Lower lobe of right lung (tissue), 2 donors: Measurements from ENCODE around the gene SLC1A1. TPM values are rescaled to one million over a fixed set of nuclear protein-coding genes. Genes with fewer than 3 reads are reported as not detected.

Experiments used
- ATAC-seq, 2 donors: fragments of 200-7000 bp; cut with Tn5 transposase; one replicate each; pipeline ENCODE4 v1.9.1; 2020 to 2022; ENCODE audit warnings: mild to moderate bottlenecking in 2 of 2, moderate library complexity in 2 of 2
- DNase-seq: peaks from one replicate; pipeline ENCODE4 v3.0.0-alpha.2; 2020
- H3K27ac ChIP-seq: fragments of 200-600 bp; one replicate; pipeline ENCODE4 v1.8.0; 2022
- H3K27me3 ChIP-seq: fragments of 200-600 bp; one replicate; pipeline ENCODE4 v1.8.0; 2022; ENCODE audit warnings: low read depth
- H3K36me3 ChIP-seq: fragments of 200-600 bp; one replicate; pipeline ENCODE4 v1.8.0; 2022; ENCODE audit warnings: mild to moderate bottlenecking
- H3K4me1 ChIP-seq: fragments of 200-600 bp; one replicate; pipeline ENCODE4 v1.8.0; 2022
- H3K4me3 ChIP-seq: fragments of 200-600 bp; one replicate; pipeline ENCODE4 v1.8.0; 2022; ENCODE audit warnings: mild to moderate bottlenecking
- H3K9me3 ChIP-seq: fragments of 200-600 bp; one replicate; pipeline ENCODE4 v1.8.0; 2022
- intact Hi-C: fragments of 100-400 bp; cut with DNase I; formaldehyde crosslinking; loops from one replicate; pipeline ENCODE4 v1.11.0; 2022
- total RNA-seq: library from RNA; stranded (reverse); fragmentation: NEBNext Ultra II Directional; extraction: Animal tissue kit (Norgen Biotek cat#: 25700); gene quantifications from one replicate; pipeline ENCODE4 v1.2.1, GENCODE V29; 2021
- TF ChIP-seq, protein P1 (sequence below): fragments of 200-600 bp; IDR thresholded peaks from one replicate; pipeline ENCODE4 v1.8.0; 2022; ENCODE audit warnings: antibody characterized with exemption, mild to moderate bottlenecking
- donor health status: DM: no; HTN: yes; CAD: no; lungs with severe emphysema.

Gene SLC1A1
- total RNA-seq, 1 donor from 2014 or later, result 31.4 TPM

DNA sequence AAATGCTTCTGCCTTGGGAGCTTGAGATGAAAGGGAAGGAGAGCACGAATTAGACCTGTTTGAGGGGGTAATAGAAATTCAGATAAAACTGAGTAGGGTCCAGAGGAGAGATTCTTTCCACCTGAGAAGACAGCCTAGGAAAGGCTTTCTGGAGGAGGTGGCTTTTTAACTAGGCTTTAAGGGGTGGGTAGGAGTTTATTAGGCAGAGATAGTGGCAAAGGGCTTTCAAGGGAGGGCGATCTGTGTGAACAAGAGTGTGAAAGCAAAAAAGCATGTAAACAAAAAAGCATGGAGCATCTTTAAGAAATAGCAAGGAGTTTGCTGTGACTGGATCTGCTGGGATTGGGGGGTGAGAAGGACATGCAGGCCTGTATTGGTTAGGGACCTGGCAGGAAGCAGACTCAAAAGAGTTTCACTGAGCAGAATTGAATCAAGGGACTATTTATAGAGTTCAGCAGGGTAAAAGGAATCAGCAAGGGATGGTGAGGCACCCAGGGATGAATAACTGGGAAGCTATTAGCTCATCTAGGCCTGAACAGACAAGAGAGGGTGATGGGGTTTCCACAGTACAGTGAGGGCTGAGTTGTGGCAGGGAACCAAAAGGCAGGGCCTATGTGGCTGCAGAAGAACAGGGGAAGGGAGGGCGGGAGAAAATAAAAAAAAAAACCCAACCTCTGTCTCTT, 18.8 kb downstream of the SLC1A1 start:
- no peak for ATAC-seq
- H3K9me3 ChIP-seq, result no peaks in the 10 kb centered on the region
- no peak overlapping the region for H3K27ac ChIP-seq
- TF ChIP-seq, protein P1, sequence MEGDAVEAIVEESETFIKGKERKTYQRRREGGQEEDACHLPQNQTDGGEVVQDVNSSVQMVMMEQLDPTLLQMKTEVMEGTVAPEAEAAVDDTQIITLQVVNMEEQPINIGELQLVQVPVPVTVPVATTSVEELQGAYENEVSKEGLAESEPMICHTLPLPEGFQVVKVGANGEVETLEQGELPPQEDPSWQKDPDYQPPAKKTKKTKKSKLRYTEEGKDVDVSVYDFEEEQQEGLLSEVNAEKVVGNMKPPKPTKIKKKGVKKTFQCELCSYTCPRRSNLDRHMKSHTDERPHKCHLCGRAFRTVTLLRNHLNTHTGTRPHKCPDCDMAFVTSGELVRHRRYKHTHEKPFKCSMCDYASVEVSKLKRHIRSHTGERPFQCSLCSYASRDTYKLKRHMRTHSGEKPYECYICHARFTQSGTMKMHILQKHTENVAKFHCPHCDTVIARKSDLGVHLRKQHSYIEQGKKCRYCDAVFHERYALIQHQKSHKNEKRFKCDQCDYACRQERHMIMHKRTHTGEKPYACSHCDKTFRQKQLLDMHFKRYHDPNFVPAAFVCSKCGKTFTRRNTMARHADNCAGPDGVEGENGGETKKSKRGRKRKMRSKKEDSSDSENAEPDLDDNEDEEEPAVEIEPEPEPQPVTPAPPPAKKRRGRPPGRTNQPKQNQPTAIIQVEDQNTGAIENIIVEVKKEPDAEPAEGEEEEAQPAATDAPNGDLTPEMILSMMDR, result no peak
- H3K36me3 ChIP-seq, result no peaks in the 10 kb centered on the region
- no peaks in the 10 kb centered on the region for H3K4me1 ChIP-seq
- intact Hi-C loops, result no loop called here
- no peaks in the 10 kb centered on the region for H3K27me3 ChIP-seq
- DNase-seq, result no peak
- H3K4me3 ChIP-seq, result no peak overlapping the region

DNA sequence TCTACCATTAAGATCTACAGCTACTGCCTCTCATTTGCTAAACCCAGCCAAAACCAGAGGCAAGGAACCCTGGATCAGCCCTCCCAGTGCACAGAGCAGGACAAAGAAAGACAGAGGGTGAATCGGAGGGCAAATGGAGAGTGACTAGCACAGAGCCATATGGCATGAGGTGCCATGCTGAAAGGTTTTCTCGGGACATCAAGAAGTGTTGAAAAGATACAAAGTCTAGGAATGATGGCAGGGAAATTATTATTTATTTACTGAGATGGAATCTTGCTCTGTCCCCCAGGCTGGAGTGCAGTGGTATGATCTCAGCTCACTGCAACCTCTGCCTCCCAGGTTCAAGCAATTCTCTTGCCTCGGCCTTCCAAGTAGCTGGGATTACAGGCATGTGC, 19.3 kb downstream of the SLC1A1 start:
- DNase-seq (no peak), ATAC-seq (no peak)
- H3K27ac ChIP-seq, result no peak overlapping the region
- H3K4me1 ChIP-seq, result no peaks in the 10 kb centered on the region
- no peak overlapping the region for H3K4me3 ChIP-seq
- no peaks in the 10 kb centered on the region for H3K36me3 ChIP-seq
- intact Hi-C loops, result no loop called here
- H3K27me3 ChIP-seq, result no peaks in the 10 kb centered on the region
- H3K9me3 ChIP-seq, result no peaks in the 10 kb centered on the region
- TF ChIP-seq, protein P1, result no peak

DNA sequence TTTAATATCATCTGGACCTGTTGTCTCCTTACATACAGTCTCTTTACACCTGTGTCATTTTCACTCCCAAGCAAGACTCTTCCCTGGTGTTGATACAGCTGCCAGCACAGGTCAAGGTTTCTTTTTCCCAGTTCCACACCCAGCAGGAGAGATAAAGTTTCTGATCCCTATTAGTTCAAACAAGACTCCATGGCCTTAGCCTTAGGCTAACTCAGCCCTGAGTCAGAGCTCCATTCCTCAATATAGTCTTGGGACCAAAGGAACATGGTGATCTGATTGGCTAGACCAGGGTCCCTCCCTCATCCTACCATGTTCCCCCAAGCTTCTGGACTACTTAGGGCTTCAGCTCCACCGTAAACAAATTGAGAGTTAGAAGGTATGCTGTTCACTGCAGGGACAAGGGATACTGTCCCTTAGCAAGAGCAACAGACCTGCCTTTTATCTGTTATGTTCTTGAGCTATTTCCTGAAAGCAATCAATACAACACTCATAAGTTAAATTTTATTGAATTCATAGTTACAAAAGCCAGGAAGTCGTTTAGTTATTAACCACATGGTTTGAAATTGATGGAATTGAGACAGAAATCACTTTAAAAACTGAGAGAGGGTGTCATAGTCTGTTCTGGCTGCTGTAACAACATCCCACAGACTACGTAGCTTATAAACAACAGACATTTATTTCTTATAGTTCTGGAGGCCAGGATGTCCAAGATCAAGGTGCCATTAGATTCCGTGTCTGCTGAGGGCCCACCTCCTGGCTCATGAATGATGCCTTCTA, 20.5 kb downstream of the SLC1A1 start:
- DNase-seq (no peak), ATAC-seq (no peak)
- no peaks in the 10 kb centered on the region for H3K4me1 ChIP-seq
- no peak overlapping the region for H3K27ac ChIP-seq
- no peak overlapping the region for H3K4me3 ChIP-seq
- no peaks in the 10 kb centered on the region for H3K27me3 ChIP-seq
- intact Hi-C loops, result no loop called here
- TF ChIP-seq, protein P1, result no peak
- H3K36me3 ChIP-seq, result no peaks in the 10 kb centered on the region
- no peaks in the 10 kb centered on the region for H3K9me3 ChIP-seq

DNA sequence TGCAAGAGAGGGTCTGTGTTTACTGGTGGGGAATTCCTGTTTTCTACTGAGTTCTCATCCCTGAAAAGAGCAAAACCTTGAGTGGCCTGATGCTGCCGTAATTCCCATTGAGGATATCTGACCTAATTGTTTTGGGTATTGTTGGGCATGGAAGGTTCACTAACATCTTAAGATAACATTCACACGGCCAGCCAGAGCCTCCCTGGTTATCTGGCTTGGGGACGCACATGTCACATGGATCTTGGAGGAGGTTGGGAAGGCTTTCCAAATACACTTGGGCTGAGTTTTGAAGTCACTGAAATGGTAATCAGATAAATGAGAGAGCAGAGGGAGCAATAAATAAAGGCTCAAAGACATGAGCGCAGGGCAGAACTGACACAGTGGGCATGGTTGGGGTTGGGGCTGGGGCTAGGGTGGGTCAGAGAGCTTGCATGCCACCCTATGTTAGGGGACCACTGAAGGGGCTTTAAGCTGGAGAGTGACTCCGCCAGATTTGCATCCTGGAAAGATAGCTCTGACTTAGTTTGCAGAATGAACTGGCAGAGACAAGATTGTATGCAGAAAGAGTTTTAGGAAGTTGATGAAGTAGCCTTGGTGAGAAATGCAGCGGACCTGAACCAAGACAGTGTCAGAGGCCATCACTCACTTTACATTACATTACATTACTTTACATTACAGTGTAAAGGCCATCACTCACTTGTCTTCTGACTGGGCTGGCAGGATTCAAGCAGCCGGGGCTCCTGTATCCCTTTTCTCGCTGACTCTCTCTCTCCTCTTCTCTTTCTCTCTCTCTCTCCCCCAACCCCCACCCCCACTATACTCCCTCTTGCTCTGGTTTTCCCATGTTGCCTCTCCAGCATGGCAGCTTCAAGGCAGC, 24.2 kb downstream of the SLC1A1 start:
- DNase-seq, result no peak

DNA sequence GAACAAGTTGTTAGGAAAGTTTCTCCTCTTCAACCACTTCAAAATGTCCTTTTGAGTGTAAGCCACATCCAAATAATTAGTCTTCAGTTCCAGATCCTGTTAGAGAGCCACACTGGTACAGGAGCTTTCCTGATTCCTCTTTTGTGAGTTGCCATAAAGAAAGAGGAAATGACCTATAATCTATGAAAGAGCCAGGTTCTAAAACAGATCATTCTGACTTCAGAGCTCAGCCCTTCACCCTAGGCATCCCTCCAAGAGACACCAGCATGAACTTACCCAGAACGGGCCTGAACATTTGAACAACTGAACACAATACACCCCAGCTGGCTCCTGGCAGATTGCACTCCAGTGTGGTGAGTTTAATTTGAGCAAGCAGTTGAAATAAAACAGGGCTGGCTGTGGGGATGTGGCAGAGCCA, 25.7 kb downstream of the SLC1A1 start:
- Histone ChIP-seq H3K4me1 (no peaks in the 10 kb centered on the region), H3K9me3 (no peaks in the 10 kb centered on the region), H3K27me3 (no peaks in the 10 kb centered on the region), H3K27ac (no peak overlapping the region), H3K36me3 (no peaks in the 10 kb centered on the region), H3K4me3 (no peak overlapping the region)
- intact Hi-C loops, result no loop called here
- ATAC-seq (peak; percentile 34 to 47), DNase-seq (no peak)
- TF ChIP-seq, protein P1, result no peak

More for the DNA sequence above, 24.2 kb downstream of the SLC1A1 start:
- H3K9me3 ChIP-seq, result no peaks in the 10 kb centered on the region
- no peaks in the 10 kb centered on the region for H3K36me3 ChIP-seq
- intact Hi-C loops, result no loop called here
- H3K27ac ChIP-seq, result no peak overlapping the region
- no peaks in the 10 kb centered on the region for H3K4me1 ChIP-seq
- no peak for ATAC-seq
- TF ChIP-seq, protein P1, result no peak
- no peak overlapping the region for H3K4me3 ChIP-seq
- no peaks in the 10 kb centered on the region for H3K27me3 ChIP-seq
